ENCODE measurements around the gene BST1.

- TF ChIP-seq, protein P1, sequence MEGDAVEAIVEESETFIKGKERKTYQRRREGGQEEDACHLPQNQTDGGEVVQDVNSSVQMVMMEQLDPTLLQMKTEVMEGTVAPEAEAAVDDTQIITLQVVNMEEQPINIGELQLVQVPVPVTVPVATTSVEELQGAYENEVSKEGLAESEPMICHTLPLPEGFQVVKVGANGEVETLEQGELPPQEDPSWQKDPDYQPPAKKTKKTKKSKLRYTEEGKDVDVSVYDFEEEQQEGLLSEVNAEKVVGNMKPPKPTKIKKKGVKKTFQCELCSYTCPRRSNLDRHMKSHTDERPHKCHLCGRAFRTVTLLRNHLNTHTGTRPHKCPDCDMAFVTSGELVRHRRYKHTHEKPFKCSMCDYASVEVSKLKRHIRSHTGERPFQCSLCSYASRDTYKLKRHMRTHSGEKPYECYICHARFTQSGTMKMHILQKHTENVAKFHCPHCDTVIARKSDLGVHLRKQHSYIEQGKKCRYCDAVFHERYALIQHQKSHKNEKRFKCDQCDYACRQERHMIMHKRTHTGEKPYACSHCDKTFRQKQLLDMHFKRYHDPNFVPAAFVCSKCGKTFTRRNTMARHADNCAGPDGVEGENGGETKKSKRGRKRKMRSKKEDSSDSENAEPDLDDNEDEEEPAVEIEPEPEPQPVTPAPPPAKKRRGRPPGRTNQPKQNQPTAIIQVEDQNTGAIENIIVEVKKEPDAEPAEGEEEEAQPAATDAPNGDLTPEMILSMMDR (IDR thresholded peaks at IDR 0.05) = no peak
- no peak for TF ChIP-seq POLR2A (IDR thresholded peaks at IDR 0.05)
Observed at GRCh38 chr4:15696866-15697265, 6.0 kb upstream of the BST1 start.

Measured in adrenal gland (tissue), 5 donors.